ENCODE results near the gene NABP1. TPM values are rescaled to one million over a fixed set of nuclear protein-coding genes. Genes with fewer than 3 reads are reported as not detected.

Gene NABP1, protein sequence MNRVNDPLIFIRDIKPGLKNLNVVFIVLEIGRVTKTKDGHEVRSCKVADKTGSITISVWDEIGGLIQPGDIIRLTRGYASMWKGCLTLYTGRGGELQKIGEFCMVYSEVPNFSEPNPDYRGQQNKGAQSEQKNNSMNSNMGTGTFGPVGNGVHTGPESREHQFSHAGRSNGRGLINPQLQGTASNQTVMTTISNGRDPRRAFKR
- total RNA-seq, result 12.9 and 13.2 TPM in 2 replicates

DNA sequence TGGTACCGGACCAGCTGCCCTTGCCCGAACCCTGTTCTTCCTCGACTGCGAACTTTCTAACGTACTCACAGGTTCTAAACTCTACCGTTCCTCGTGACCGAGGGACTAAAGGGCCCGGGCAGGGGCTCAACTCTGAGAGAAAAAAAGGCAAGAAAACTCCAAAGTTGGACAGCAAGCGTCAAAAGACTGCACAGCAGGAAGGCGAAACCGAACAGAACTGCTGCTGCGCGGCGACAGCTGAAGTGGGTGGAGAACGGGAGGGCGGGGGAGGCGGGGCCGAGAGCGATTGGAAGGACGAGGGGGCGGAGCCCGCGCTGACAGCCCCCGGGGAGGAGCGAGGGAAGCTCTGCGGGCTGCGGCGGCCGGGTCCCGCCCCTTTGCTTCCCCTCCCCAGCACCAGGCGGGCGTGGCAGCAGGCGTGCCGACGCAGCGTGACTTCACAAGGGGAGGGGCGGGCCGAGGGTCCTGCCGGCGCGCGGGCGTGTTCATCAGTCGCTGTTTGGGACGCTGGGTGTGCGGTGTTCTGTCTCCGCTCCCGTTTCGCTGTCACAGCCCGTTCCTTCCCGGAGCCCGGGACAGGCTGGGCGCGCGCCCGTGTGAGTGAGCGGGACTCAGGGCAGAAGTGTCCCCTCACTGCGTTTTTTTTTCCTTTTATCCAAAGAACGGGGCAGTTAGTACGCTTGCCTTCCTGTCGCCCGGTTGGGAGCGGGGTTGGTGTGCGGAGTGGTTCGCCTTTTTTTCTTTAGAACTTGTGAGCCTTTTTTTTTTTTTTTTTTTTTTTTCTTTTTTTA lies at the start of gene NABP1:
Gene NABP1, plus strand, starts transcription at position 491 of the 791 bp plus-strand sequence. CDS start 479 bp downstream, outside the sequence.

Other genes starting within 250 kb of the NABP1 start
- gene CAVIN2, start 169.0 kb downstream of the NABP1 start, total RNA-seq, result 2.3 and 3.0 TPM in 2 replicates

Data from mesangial cell (primary cell).